Tibial nerve (tissue), 4 donors: Measurements from ENCODE around the gene AK8. TPM values are rescaled to one million over a fixed set of nuclear protein-coding genes. Genes with fewer than 3 reads are reported as not detected.

Experiments used
- DNase-seq, 2 donors: peaks; one replicate each; pipeline ENCODE4 v3.0.0-alpha.2; 2019; ENCODE audit warnings: low spot score in 2 of 2
- H3K27ac ChIP-seq, 4 donors: fragments of 200-600 bp; sonication (generic) in 3 of 4; one replicate each; pipeline ENCODE4 v1.5.1; 2017 to 2019; ENCODE audit warnings: mild to moderate bottlenecking in 1 of 4
- H3K27me3 ChIP-seq, 2 donors: fragments of 200-600 bp; sonication (generic) in 1 of 2; one replicate each; pipeline versions ENCODE4 v1.5.1 to v1.6.0; 2017 to 2019
- H3K36me3 ChIP-seq, 3 donors: fragments of 200-600 bp; sonication (generic); one replicate each; pipeline ENCODE4 v1.5.1; 2018 to 2019
- H3K4me1 ChIP-seq, 4 donors: fragments of 200-600 bp; sonication (generic) in 3 of 4; one replicate each; pipeline ENCODE4 v1.5.1; 2017 to 2019
- H3K4me3 ChIP-seq, 4 donors: fragments of 200-600 bp; sonication (generic) in 3 of 4; one replicate each; pipeline ENCODE4 v1.5.1; 2017 to 2019; ENCODE audit warnings: mild to moderate bottlenecking in 1 of 4, moderate library complexity in 1 of 4
- H3K9me3 ChIP-seq, 4 donors: fragments of 200-600 bp; sonication (generic) in 3 of 4; one replicate each; pipeline ENCODE4 v1.5.1; 2017 to 2019
- CTCF ChIP-seq, 5 experiments: fragments of 200-600 bp in 3 of 5; fragments of 450-650 bp in 2 of 5; sonication (generic) in 3 of 5; IDR thresholded peaks; one replicate each; pipeline ENCODE4 v1.5.1; 2016 to 2019; ENCODE audit warnings: antibody characterized with exemption in 5 of 5, mild to moderate bottlenecking in 3 of 5, moderate library complexity in 2 of 5
- EP300 ChIP-seq, 2 donors: sonication (generic); formaldehyde crosslinking; IDR thresholded peaks; one replicate each; pipeline ENCODE4 v1.6.1; 2017; ENCODE audit warnings: antibody characterized with exemption in 2 of 2, mild to moderate bottlenecking in 1 of 2
- POLR2A ChIP-seq, 2 donors: fragments of 450-650 bp; IDR thresholded peaks; one replicate each; pipeline ENCODE4 v1.6.1; 2017; ENCODE audit warnings: antibody characterized with exemption in 2 of 2, mild to moderate bottlenecking in 2 of 2, moderate library complexity in 2 of 2
- WGBS, 2 donors: methylation state at CpG; one replicate each; pipeline ENCODE4 v1.1.5; 2018; 5-methylcytosine and 5-hydroxymethylcytosine counted together
- total RNA-seq, 4 donors: library from RNA; depleted of rRNA; stranded (reverse); fragments of >200 nt; gene quantifications; one replicate each; pipeline ENCODE4 v1.1.0, GENCODE V29; 2016

The AK8 gene
- total RNA-seq, 4 donors from 2014 or later: 0.30 to 4.3 (median 1.7) TPM

- 91 to 93% methylated on average over 3 to 9 of the region's 9 CpGs for WGBS, 2 donors
- TF ChIP-seq EP300 (IDR thresholded peaks at IDR 0.05) (no peak), CTCF (IDR thresholded peaks at IDR 0.05) (no peak), POLR2A (IDR thresholded peaks at IDR 0.05) (no peak)
- no peaks in the 10 kb centered on the region for H3K27me3 ChIP-seq
- no peak for DNase-seq
- H3K4me3 ChIP-seq: no peak overlapping the region
- H3K9me3 ChIP-seq: no peaks in the 10 kb centered on the region
- no peak overlapping the region for H3K27ac ChIP-seq
- H3K36me3 ChIP-seq: no peaks in the 10 kb centered on the region
- peaks cover 0 to 10% (median 0%) of the 10 kb centered on the region in 4 donors for H3K4me1 ChIP-seq
These were observed 8.8 kb downstream of the AK8 start for GRCh38 chr9:132869266-132869665.

- Histone ChIP-seq H3K27me3 (no peaks in the 10 kb centered on the region), H3K36me3 (peaks cover 0 to 15% (median 0%) of the 10 kb centered on the region in 3 donors), H3K9me3 (no peaks in the 10 kb centered on the region), H3K27ac (no peak overlapping the region), H3K4me1 (peaks cover 0 to 10% (median 0%) of the 10 kb centered on the region in 4 donors), H3K4me3 (no peak overlapping the region)
- DNase-seq: no peak
- WGBS, 2 donors: 77 to 83% methylated on average over 8 of the region's 8 CpGs
- TF ChIP-seq POLR2A (IDR thresholded peaks at IDR 0.05) (no peak), CTCF (IDR thresholded peaks at IDR 0.05) (no peak), EP300 (IDR thresholded peaks at IDR 0.05) (no peak)
These were observed 11.2 kb downstream of the AK8 start for GRCh38 chr9:132866898-132867297.

DNA sequence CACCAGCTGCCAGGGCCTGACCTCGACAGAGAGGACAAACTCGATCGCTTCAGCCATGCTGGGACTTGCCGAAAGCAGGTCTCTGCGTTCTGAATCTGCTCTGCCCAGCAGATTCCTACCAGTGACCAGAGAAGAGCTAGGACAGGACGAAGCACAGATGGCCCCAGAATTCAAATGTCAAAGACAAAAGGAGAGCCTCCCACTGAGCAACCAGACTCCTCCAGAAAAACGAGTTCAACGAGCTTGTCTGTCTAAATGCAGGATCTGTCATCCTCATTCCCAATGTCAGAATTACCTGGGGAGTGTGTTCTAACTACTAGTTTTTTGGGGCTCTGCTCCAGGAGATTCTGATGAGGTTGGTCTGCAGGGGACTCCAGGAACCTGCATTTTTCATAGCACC, 13.4 kb downstream of the AK8 start:
- Histone ChIP-seq H3K27me3 (no peaks in the 10 kb centered on the region), H3K9me3 (no peaks in the 10 kb centered on the region)
- WGBS, 2 donors: 66 to 73% methylated on average over 8 of the region's 8 CpGs

GRCh38 chr9:132864277-132864676, 13.8 kb downstream of the AK8 start:
- no peak for TF ChIP-seq CTCF (IDR thresholded peaks at IDR 0.05)
- TF ChIP-seq POLR2A (IDR thresholded peaks at IDR 0.05): no peak
- TF ChIP-seq EP300 (IDR thresholded peaks at IDR 0.05): no peak
- H3K9me3 ChIP-seq: no peaks in the 10 kb centered on the region
- H3K4me3 ChIP-seq: no peak overlapping the region
- H3K27me3 ChIP-seq: no peaks in the 10 kb centered on the region
- H3K4me1 ChIP-seq: no peaks in the 10 kb centered on the region
- no peak for DNase-seq
- no peak overlapping the region for H3K27ac ChIP-seq
- H3K36me3 ChIP-seq: peaks cover 0 to 20% (median 0%) of the 10 kb centered on the region in 3 donors
- 78 to 81% methylated on average over 2 of the region's 2 CpGs for WGBS, 2 donors

More for the DNA sequence above, 13.4 kb downstream of the AK8 start:
- Histone ChIP-seq H3K4me3 (no peak overlapping the region), H3K27ac (no peak overlapping the region), H3K4me1 (no peaks in the 10 kb centered on the region), H3K36me3 (peaks cover 0 to 20% (median 0%) of the 10 kb centered on the region in 3 donors)
- TF ChIP-seq CTCF (IDR thresholded peaks at IDR 0.05) (no peak), EP300 (IDR thresholded peaks at IDR 0.05) (no peak), POLR2A (IDR thresholded peaks at IDR 0.05) (no peak)
- no peak for DNase-seq

DNA sequence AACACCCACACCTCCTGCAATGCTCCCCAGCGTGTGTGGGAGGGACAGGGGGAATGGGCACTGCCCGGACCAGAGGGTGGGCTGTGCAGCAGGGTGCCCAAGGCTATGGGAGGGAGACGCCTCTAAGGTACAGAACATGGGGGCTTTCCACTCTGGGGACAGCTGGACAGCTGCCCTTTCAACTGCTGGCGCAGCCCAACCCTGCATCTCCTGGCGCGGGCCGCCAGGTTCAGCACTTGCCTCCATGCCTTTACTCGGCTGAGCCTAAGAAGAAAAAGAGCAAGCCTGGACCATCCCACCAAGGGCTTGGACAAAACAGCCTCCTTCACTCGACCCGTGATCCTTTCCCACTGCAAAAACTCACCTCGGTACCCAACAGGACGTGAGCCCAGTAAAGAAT, 15.0 kb downstream of the AK8 start:
- Histone ChIP-seq H3K27me3 (no peaks in the 10 kb centered on the region), H3K9me3 (no peaks in the 10 kb centered on the region), H3K27ac (no peak overlapping the region), H3K4me1 (peaks cover 0 to 2% (median 0%) of the 10 kb centered on the region in 4 donors), H3K36me3 (peaks cover 0 to 20% (median 0%) of the 10 kb centered on the region in 3 donors), H3K4me3 (no peak overlapping the region)
- 82 to 86% methylated on average over 12 of the region's 12 CpGs for WGBS, 2 donors
- no peak for TF ChIP-seq EP300 (IDR thresholded peaks at IDR 0.05)
- no peak for DNase-seq

GRCh38 chr9:132862533-132862932, 15.6 kb downstream of the AK8 start:
- H3K4me1 ChIP-seq: peaks cover 0 to 7% (median 0%) of the 10 kb centered on the region in 4 donors
- no peak overlapping the region for H3K4me3 ChIP-seq
- DNase-seq: no peak
- WGBS, 2 donors: 77 to 79% methylated on average over 6 of the region's 6 CpGs
- peaks cover 0 to 20% (median 0%) of the 10 kb centered on the region in 3 donors for H3K36me3 ChIP-seq
- H3K27me3 ChIP-seq: no peaks in the 10 kb centered on the region
- H3K27ac ChIP-seq: no peak overlapping the region
- TF ChIP-seq EP300 (IDR thresholded peaks at IDR 0.05) (no peak), POLR2A (IDR thresholded peaks at IDR 0.05) (no peak), CTCF (IDR thresholded peaks at IDR 0.05) (no peak)
- no peaks in the 10 kb centered on the region for H3K9me3 ChIP-seq
